GM12874 (cell line): Measurements from ENCODE around the gene MEI4.

Source experiments
- TF ChIP-seq, protein P1 (sequence below): IDR thresholded peaks from 2 replicates; pipeline ENCODE4 v1.5.1; 2011; ENCODE audit warnings: low read depth, mild to moderate bottlenecking, control low read depth, low read length, moderate library complexity; ENCODE audit not compliant: insufficient read depth

The MEI4 gene

DNA sequence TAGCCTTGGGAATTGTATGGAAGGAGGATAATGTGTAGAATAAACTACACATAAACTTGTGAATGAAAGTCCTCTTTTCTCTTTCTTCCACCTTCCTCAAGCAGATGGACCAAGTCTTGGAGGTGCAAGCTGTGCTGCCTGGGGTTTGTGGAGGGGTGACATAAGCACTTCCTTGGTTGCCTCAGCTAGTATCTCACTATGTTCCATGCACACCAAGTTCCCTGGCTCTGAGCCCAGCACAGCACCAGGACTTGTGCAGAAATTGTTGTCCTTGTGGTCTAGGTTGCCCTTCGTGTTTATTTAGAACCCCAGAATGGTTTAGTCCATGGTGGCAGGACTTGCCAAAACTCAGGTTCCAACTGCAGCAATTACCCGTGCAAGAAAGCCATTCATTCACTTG, 110.3 kb downstream of the MEI4 start:
- TF ChIP-seq, protein P1, sequence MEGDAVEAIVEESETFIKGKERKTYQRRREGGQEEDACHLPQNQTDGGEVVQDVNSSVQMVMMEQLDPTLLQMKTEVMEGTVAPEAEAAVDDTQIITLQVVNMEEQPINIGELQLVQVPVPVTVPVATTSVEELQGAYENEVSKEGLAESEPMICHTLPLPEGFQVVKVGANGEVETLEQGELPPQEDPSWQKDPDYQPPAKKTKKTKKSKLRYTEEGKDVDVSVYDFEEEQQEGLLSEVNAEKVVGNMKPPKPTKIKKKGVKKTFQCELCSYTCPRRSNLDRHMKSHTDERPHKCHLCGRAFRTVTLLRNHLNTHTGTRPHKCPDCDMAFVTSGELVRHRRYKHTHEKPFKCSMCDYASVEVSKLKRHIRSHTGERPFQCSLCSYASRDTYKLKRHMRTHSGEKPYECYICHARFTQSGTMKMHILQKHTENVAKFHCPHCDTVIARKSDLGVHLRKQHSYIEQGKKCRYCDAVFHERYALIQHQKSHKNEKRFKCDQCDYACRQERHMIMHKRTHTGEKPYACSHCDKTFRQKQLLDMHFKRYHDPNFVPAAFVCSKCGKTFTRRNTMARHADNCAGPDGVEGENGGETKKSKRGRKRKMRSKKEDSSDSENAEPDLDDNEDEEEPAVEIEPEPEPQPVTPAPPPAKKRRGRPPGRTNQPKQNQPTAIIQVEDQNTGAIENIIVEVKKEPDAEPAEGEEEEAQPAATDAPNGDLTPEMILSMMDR = no peak

DNA sequence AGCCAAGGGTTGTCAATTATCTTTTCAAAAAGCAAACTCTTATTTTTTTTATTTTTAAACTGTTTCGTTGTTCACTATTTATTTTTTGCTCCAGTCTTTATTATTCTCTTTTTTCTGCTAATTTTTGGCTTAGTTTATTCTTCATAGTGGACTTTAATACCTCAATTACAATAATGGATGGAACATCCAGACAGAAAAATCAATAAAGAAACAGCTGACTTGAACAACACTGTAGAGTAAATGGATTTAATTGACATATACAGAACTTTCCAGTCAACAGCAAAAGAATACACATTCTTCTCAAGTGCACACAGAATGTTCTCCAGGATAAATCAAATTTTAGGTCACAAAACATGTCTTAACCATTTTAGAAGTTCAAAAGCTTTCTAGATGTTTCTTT, 111.5 kb downstream of the MEI4 start:
- TF ChIP-seq, protein P1 = no peak

DNA sequence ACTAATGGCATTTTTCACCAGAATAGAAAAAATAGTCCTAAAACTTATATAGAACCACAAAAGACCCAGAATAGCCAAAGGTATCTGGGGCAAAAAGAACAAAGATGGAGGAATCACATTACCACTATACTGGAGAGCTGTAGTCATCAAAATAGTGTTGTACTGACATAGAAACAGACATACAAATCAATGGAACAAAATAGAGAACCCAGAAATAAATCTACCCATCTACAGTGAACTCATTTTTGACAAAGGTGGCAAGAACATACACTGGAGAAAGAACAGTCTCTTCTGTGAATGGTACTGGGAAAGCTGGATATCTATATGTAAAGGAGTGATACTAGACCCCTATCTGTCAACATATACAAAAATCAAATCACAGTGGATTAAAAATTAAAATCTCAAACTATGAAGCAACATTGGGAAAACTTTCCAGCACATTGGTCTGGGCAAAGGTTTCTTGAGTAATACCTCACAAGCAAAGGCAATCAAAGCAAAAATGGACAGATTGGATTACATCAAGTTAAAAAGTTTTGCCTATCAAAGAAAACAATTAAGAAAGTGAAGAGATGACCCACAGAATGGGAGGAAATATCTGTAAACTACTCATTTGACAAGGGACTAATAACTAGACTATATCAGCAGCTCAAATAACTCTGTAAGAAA, 120.5 kb downstream of the MEI4 start:
- TF ChIP-seq, protein P1 = no peak

DNA sequence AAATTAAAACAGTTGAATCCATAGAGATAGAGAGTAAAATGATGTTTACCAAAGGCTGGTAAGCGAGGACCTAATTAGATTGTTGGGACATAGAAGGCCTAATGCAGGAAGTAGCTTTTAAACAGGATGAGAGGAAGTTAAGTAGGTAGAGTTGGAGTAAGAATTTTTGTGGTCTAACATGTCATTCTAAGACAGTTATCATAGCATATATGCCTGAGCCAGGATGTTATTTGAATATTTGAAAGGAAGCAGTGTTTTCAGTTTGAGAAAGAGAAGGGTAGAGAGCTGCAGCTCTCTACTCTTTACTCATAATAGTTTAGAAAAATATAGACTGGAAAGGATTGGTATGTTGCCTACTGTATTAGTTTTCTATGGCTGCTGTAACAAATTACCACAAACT, 121.6 kb downstream of the MEI4 start:
- TF ChIP-seq, protein P1 = no peak

DNA sequence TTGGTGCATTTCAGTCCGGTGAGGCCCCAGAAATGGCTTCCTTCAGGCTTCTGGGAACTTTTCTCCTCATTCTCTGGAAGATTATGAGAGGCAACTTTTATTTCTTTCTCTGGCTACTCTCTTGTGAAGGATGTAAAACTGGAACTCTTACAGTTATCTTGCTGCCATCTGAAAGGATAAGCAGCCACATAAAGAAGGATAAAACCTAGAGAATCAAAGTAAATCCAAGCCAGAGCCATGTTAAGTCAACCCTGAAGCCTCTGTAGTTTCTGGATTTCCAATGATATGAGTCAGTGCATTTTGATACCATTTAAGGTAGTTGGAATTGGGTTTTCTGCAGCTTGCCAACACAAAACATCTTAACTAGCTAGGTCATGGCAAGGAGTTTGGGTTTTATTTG, 123.6 kb downstream of the MEI4 start:
- TF ChIP-seq, protein P1 = no peak

DNA sequence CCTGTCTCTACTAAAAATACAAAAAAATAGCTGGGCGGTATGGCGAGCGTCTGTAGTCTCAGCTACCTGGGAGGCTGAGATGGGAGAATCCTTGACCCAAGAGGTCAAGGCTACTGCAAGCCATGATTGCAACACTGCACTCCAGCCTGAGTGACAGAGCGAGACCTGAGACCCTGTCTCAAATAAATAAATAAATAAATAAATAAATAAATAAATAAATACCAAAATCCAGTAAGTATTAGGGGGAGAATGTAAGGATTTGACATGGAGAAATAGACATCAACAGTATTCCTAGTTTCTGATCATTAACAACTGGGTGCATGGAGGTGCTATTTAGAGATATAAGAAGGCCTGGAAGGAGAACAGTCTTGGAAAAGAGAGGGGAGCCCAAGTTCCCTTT, 125.7 kb downstream of the MEI4 start:
- TF ChIP-seq, protein P1 = no peak

DNA sequence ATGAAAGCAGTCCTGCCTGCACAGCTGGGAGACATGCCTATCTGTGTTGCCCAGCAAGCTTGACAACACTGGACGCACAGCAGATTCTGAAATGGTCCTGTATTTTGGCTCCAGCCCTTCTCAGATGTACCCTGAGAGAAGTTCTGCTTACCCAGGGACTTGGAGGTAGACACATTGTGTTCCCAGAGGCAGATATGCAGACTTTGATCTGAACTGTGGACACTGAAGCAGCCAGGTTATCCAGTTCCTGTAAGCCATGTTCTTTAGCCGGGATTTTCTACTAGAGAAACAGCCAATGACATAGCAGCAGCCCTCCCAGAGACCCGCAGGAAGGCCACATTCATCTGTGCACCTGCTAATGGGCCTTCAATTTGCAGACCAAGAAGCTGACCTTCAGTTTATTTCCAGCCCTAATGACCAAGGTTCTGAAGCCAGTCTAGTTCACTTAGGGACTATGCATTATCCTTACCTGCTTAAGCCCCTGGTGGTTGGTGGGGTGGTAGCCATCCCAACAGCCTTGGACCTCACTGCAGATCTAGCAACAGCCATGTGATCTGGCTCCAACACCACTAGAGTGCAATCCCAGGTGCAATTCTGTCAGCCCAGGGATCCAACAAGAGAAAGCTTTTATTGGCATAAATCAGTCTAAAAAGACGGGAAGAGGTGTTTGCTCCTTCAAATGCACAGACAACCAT, 134.2 kb downstream of the MEI4 start:
- TF ChIP-seq, protein P1 = no peak
